Mucosa of stomach (tissue), 1 donor: Measurements from ENCODE around the gene PAPOLG.

Source experiments
- H3K27me3 ChIP-seq: one replicate; pipeline ENCODE4 v1.7.0; 2013; ENCODE audit warnings: mild to moderate bottlenecking, low read length; ENCODE audit not compliant: control insufficient read depth, insufficient read depth
- H3K36me3 ChIP-seq: one replicate; pipeline ENCODE4 v1.7.0; 2013; ENCODE audit warnings: low read length; ENCODE audit not compliant: control insufficient read depth, insufficient read depth
- H3K4me1 ChIP-seq: one replicate; pipeline ENCODE4 v1.7.0; 2013; ENCODE audit warnings: mild to moderate bottlenecking, low read length; ENCODE audit not compliant: control insufficient read depth, insufficient read depth
- H3K4me3 ChIP-seq: one replicate; pipeline ENCODE4 v1.7.0; 2013; ENCODE audit warnings: low read length
- H3K9ac ChIP-seq: one replicate; pipeline ENCODE4 v1.7.0; 2013; ENCODE audit warnings: mild to moderate bottlenecking, low read length, moderate library complexity
- H3K9me3 ChIP-seq: one replicate; pipeline ENCODE4 v1.7.0; 2013; ENCODE audit warnings: mild to moderate bottlenecking, low read length, moderate library complexity; ENCODE audit not compliant: control insufficient read depth
- donor health status: Pancreatic carcinoma.

Gene PAPOLG

DNA sequence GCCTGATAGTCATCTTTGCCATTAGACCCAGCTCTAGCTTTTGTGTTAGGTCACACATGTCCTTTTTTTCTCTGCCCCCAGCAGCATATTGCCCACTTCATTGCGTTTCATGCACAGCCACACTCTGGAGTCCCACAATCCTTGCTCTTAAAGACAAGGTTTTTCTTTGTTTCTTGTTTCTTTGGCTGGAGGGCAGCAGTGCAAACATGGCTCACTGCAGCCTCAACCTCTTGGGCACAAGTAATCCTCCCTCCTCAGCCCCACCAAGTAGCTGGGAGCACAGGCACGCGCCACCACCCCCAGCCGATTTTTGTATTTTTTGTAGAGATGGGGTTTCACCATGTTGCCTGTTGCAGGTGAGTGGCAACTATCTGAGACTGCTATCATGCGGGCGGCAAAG, 16.9 kb upstream of the PAPOLG start:
- Histone ChIP-seq H3K9me3 (no peaks in the 10 kb centered on the region), H3K27me3 (peaks cover 11% of the 10 kb centered on the region), H3K4me3 (no peak overlapping the region), H3K36me3 (no peaks in the 10 kb centered on the region), H3K4me1 (no peaks in the 10 kb centered on the region), H3K9ac (no peak overlapping the region)

DNA sequence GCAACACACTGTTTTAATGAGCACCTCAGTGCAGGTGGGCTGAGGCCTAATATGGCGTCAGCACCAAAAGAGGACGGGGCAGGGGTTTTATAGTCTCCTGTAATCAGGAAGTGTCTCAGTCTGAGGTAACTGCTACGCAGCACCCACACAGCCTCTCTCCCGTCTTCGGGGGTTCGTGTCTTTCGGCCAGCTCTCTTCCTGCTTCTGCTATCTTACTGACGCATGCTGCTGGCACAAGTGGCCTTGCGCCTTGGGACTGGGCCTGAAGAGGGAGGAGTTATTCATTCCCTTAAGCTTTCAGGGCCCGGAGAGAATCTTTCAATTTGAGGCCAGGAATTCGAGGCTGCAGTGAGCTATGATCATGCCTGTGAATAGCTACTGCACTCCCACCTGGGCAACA, 14.5 kb upstream of the PAPOLG start:
- H3K9ac ChIP-seq = no peak overlapping the region

DNA sequence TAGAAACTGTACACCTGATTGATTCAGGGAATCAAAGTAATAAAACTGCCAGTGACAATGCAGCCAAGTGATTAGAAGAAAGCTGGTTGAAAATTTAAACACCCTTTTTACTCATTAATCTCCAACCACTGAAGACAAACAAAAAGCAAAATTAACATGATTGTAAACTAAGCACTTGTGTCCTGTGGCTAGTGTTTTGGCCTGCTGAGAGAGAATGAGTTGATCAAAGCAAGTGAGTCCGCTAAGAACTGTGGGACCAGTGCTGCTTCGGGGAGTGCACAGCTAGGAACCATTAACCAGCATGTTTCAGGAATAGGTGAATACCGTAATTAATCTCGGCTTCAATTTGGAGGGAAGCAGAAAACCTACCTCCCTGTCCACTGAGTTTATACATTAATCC, 13.6 kb upstream of the PAPOLG start:
- H3K27me3 ChIP-seq = peaks cover 6% of the 10 kb centered on the region
- H3K4me1 ChIP-seq = no peaks in the 10 kb centered on the region
- H3K9me3 ChIP-seq = no peaks in the 10 kb centered on the region

More for the DNA sequence above, 14.5 kb upstream of the PAPOLG start:
- no peaks in the 10 kb centered on the region for H3K36me3 ChIP-seq
- H3K4me1 ChIP-seq = no peaks in the 10 kb centered on the region
- peaks cover 8% of the 10 kb centered on the region for H3K27me3 ChIP-seq
- H3K4me3 ChIP-seq = no peak overlapping the region
- H3K9me3 ChIP-seq = no peaks in the 10 kb centered on the region

DNA sequence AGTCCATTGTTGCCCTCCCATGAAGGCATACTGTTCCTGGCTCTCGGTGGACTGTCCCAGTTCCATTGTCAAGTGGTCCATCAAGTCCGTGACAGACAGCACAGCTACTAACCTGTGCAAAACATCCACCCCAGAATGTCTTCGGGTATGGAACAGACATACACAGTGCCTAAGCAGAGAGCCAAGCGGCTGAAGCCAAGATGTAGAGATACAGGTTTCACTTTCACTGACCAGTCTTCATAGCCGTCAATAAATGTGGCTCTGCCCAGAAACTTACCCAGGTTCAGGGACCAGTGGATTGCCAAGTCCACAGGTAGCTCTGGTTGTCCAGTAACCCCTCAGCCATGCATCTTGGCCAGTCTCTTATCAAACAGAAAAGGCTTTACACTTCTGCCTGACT, 10.7 kb upstream of the PAPOLG start:
- Histone ChIP-seq H3K4me1 (no peaks in the 10 kb centered on the region), H3K36me3 (no peaks in the 10 kb centered on the region), H3K9me3 (no peaks in the 10 kb centered on the region)

More for the DNA sequence above, 13.6 kb upstream of the PAPOLG start:
- Histone ChIP-seq H3K4me3 (no peak overlapping the region), H3K36me3 (no peaks in the 10 kb centered on the region), H3K9ac (no peak overlapping the region)

DNA sequence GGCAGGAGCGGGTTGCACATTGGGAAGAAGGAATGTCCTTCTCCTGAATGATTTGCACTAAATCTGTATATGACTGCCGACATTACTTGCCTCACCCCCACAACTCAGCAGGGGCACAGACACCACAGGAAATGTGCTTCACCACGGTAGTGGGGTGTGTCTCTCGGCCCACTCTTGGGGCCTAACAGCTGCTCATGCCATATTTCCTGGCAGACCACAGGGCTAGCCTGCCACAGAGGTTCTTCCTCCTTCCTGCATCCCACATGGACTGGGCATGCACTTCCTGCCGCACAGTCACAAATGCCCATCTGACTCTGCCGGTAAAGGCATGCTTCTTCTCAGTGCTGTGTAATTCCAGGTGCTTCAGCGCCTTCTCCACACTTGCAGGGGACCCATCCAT, 10.3 kb upstream of the PAPOLG start:
- Histone ChIP-seq H3K9ac (no peak overlapping the region), H3K4me3 (no peak overlapping the region), H3K27me3 (no peaks in the 10 kb centered on the region), H3K4me1 (no peaks in the 10 kb centered on the region), H3K9me3 (no peaks in the 10 kb centered on the region), H3K36me3 (no peaks in the 10 kb centered on the region)

More for the DNA sequence above, 10.7 kb upstream of the PAPOLG start:
- Histone ChIP-seq H3K27me3 (peaks cover 1% of the 10 kb centered on the region), H3K4me3 (no peak overlapping the region), H3K9ac (no peak overlapping the region)

DNA sequence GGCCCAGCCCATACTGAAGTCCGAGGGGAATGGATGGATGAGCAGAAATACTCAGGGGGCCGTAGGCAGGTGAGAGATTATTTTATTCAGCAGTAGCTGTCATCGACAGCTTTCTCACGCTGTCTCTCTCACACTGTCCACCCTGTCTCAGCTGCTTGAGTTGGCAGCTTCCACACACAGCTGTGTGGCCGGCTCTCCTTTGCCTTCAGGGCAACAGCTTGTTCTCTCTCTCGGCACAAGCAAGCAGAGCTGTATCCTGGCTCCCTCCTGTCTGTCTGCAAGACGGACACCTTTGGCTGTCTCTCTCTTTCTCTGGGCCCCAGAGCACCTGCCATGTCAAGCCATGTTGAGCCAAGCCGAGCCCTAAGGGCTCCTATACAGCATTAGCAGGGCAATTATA, 9.8 kb upstream of the PAPOLG start:
- H3K9me3 ChIP-seq = no peaks in the 10 kb centered on the region
- no peaks in the 10 kb centered on the region for H3K27me3 ChIP-seq
- H3K4me3 ChIP-seq = no peak overlapping the region
- no peak overlapping the region for H3K9ac ChIP-seq
- H3K36me3 ChIP-seq = no peaks in the 10 kb centered on the region
- H3K4me1 ChIP-seq = no peaks in the 10 kb centered on the region

DNA sequence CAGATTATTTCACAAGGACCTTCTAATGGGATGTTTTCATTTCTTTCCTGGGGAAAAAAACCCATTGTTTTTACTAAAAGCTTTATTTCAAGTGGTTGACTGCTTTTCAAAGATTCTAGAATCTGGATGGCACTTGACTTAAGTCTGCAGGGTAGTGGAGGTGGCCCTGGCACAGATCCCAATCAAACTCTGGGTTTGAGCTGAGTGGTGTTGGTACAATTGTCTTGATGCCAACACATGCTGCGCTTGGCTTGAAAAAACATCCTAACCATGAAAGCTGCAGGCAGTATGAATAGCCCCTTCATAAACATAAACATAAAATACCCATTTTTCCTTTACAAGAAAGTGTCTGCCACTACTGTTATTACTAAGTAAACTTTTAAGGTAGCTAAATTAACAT, 3.6 kb downstream of the PAPOLG start:
- Histone ChIP-seq H3K27me3 (no peaks in the 10 kb centered on the region), H3K36me3 (peaks cover 5% of the 10 kb centered on the region), H3K9me3 (no peaks in the 10 kb centered on the region), H3K4me1 (peaks cover 5% of the 10 kb centered on the region), H3K4me3 (no peak overlapping the region), H3K9ac (no peak overlapping the region)

DNA sequence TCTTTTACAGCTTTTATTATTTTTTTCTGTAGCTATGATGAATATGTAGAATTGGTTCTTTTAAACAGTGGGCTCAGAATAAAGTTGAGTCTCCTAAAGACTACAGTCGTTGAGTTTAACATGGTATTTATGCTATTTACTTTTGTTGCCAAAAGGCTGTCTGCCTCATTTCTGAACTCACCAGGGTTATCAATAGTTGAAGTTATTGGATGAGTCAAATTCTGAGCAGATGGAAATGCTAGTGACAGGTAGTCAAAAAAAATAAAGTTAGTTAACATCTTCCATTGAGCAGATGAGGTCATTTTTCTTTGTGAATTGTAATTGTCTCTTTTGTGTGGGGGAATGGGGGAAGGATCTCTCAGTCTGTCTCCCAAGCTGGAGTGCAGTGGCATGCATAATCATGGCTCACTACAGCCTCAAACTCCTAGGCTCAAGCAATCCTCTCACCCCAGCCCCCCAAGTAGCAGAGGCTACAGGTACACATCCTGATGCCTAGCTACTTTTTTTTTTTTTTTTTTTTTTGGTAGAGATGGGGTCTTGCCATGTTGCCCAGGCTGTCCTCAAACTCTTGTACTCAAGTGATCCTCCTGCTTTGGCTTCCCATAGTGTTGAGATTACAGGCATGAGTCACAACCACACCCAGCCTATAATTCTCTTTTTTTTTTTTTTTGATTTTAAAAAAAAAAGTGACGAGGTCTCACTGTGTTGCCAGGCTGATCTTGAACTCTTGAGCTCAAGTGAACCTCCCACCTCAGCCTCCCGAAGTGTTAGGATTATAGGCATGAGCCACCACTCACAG, 8.9 kb downstream of the PAPOLG start:
- Histone ChIP-seq H3K9me3 (no peaks in the 10 kb centered on the region), H3K9ac (no peak overlapping the region), H3K4me1 (no peaks in the 10 kb centered on the region), H3K27me3 (no peaks in the 10 kb centered on the region), H3K4me3 (no peak overlapping the region), H3K36me3 (peaks cover 5% of the 10 kb centered on the region)

DNA sequence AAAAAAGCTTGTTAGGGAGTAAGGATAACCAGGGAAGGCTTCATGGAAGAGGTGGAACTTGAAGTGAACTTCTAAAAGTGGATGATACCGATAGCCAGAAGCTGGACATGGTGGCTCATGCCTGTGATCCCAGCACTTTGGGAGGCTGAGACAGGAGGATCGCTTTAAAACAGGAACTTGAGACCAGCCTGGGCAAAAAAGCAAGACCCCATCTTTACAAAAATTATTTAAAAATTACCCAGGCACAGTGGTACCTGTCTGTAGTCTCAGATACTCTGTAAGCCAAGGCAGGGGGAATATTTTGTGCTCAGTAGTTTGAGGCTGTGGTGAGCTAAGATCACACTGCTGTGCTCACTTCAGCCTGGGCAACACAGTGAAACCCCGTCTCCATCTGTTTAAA, 10.2 kb downstream of the PAPOLG start:
- H3K9ac ChIP-seq = no peak overlapping the region
- H3K4me3 ChIP-seq = no peak overlapping the region
- H3K9me3 ChIP-seq = no peaks in the 10 kb centered on the region
- no peaks in the 10 kb centered on the region for H3K27me3 ChIP-seq
- peaks cover 5% of the 10 kb centered on the region for H3K36me3 ChIP-seq
- H3K4me1 ChIP-seq = no peaks in the 10 kb centered on the region

DNA sequence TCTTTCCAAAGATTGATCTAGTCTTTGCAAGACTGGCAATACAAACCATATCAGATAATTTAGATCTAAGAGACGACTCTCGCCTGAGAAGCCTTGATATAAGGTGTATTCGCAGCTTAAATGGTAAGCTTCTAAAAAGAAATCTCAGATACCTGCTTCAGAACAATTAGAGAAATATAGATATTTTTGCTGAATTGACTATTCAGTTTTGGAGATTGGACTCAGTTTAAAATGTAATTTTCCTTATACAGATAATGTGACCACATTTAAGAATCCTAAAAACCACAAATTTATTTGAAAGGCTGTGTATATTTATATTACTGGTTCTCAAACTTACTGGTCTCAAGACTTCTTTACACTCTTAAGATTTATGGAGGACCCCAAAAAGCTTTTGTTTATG, 15.4 kb downstream of the PAPOLG start:
- Histone ChIP-seq H3K4me3 (no peak overlapping the region), H3K9ac (no peak overlapping the region), H3K36me3 (no peaks in the 10 kb centered on the region), H3K4me1 (no peaks in the 10 kb centered on the region), H3K9me3 (no peaks in the 10 kb centered on the region), H3K27me3 (no peaks in the 10 kb centered on the region)

DNA sequence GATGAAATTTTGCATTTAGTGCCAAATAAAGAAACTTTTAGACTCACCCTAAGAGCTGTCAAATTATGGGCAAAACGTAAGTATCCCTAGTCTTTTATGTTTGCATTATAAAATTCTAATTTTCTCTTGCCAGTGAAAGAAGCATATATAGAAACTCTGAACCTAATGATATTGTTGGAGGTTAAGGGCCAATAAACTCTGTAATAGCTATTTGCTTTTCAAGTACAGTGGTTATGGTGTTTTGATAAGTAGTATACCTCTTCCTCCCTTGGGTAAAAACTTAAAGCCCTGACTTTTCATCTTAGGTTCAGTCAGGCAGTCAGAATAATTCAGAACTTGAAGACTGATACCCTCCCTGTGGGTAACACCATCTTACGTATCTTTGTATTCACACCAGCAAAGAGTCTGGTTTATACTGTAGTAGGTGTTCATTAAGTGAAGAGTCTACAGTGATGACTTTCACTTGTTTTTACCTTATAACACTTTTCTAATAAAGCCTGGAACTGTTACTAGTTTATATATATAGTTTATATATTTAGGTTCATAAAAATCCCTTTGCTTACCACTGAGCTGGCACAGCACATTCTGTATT, 19.1 kb downstream of the PAPOLG start:
- Histone ChIP-seq H3K9ac (no peak overlapping the region), H3K36me3 (no peaks in the 10 kb centered on the region), H3K4me3 (no peak overlapping the region), H3K27me3 (no peaks in the 10 kb centered on the region), H3K4me1 (no peaks in the 10 kb centered on the region), H3K9me3 (no peaks in the 10 kb centered on the region)

DNA sequence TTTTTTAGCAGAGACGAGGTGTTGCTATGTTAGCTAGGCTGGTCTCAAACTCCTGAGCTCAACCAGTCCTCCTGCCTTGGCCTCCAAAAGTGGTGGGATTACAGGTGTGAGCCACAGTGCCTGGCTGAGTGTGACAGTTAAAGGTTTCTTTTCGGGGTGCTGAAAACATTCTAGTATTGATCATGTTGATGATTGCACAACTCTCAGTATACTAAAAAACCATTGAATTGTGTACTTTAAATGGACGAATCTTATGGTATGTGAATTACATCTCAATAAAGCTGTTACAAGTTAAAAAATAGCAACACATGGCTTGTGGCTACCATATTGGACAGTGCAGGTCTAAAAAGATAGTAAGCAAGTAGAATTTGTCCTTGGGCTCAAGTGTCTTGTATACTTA, 22.3 kb downstream of the PAPOLG start:
- H3K9me3 ChIP-seq = no peaks in the 10 kb centered on the region
- no peak overlapping the region for H3K9ac ChIP-seq
- no peaks in the 10 kb centered on the region for H3K4me1 ChIP-seq
- no peaks in the 10 kb centered on the region for H3K27me3 ChIP-seq
- no peak overlapping the region for H3K4me3 ChIP-seq
- no peaks in the 10 kb centered on the region for H3K36me3 ChIP-seq
